SHP77 treated with DMSO at 0.1 percent for 48 hours (cell line): ENCODE measurements around the gene MCF2L.

Experiments used
- DNase-seq: peaks from one replicate; lab custom pipeline; 2025; lab: John Stamatoyannopoulos, UW

Gene MCF2L

GRCh38 chr13:112951674-112952371 is 17.2 kb upstream of the MCF2L start:
- DNase-seq, result no peak

- DNase-seq, result no peak
Measured at GRCh38 chr13:112952759-112953551, 16.1 kb upstream of the MCF2L start.

- no peak for DNase-seq
Measured at GRCh38 chr13:112953591-112954487, 15.2 kb upstream of the MCF2L start.

- DNase-seq, result no peak
Measured at GRCh38 chr13:112954488-112955270, 14.3 kb upstream of the MCF2L start.

GRCh38 chr13:112955271-112955937 is 13.6 kb upstream of the MCF2L start:
- no peak for DNase-seq

- DNase-seq, result no peak
Measured at GRCh38 chr13:112955956-112956355, 13.1 kb upstream of the MCF2L start.

GRCh38 chr13:112956571-112957294 is 12.3 kb upstream of the MCF2L start:
- peak; percentile 87 for DNase-seq

GRCh38 chr13:112957295-112957677 is 11.7 kb upstream of the MCF2L start:
- DNase-seq, result peak; percentile 43

- peak; percentile 83 for DNase-seq
Measured at GRCh38 chr13:112958127-112958989, 10.7 kb upstream of the MCF2L start.

- peak; percentile 90 for DNase-seq
Measured at GRCh38 chr13:112959206-112959605, 9.8 kb upstream of the MCF2L start.

GRCh38 chr13:112959701-112960542 is 9.1 kb upstream of the MCF2L start:
- DNase-seq, result peak; percentile 49

GRCh38 chr13:112960706-112961105 is 8.3 kb upstream of the MCF2L start:
- DNase-seq, result no peak

- DNase-seq, result no peak
Measured at GRCh38 chr13:112961457-112962369, 7.3 kb upstream of the MCF2L start.

GRCh38 chr13:112962396-112962795 is 6.6 kb upstream of the MCF2L start:
- DNase-seq, result no peak

GRCh38 chr13:112962911-112963625 is 5.9 kb upstream of the MCF2L start:
- no peak for DNase-seq

GRCh38 chr13:112963641-112964040 is 5.4 kb upstream of the MCF2L start:
- DNase-seq, result no peak
